WTC11 (cell line): ENCODE data around the gene TMEM238. TPM values are rescaled to one million over a fixed set of nuclear protein-coding genes. Genes with fewer than 3 reads are reported as not detected.

Experiments used
- ATAC-seq: fragments of 200-7000 bp; cut with Tn5 transposase; 2 replicates; pipeline ENCODE4 v1.10.0; 2021; ENCODE audit warnings: mild to moderate bottlenecking, moderate library complexity
- CTCF ChIA-PET: fragments of 300-600 bp; sonication (Branson Sonifier 250); formaldehyde crosslinking; loops from one replicate; lab custom pipeline; 2021; ENCODE audit warnings: antibody characterized with exemption; lab: Charles Lee
- POLR2A ChIA-PET: fragments of 350-600 bp; sonication (Branson Sonifier 250); formaldehyde crosslinking; loops from one replicate; lab custom pipeline; 2021; ENCODE audit warnings: antibody characterized with exemption; lab: Charles Lee
- DNase-seq: peaks from one replicate; pipeline ENCODE4 v3.0.0; 2021; ENCODE audit warnings: low spot score
- H3K27ac Mint-ChIP-seq: 2 replicates; pipeline ENCODE4 v1.8.0; 2021; ENCODE audit warnings: mixed read lengths
- H3K27me3 Mint-ChIP-seq: 2 replicates; pipeline ENCODE4 v1.8.0; 2021; ENCODE audit warnings: low read depth, mild to moderate bottlenecking, moderate library complexity, mixed read lengths
- H3K36me3 Mint-ChIP-seq: 2 replicates; pipeline ENCODE4 v1.8.0; 2021; ENCODE audit warnings: mixed read lengths
- H3K4me1 Mint-ChIP-seq: 2 replicates; pipeline ENCODE4 v1.8.0; 2022; ENCODE audit warnings: mixed read lengths
- H3K4me3 Mint-ChIP-seq: 2 replicates; pipeline ENCODE4 v1.8.0; 2021; ENCODE audit warnings: mild to moderate bottlenecking, moderate library complexity, mixed read lengths
- H3K9me3 Mint-ChIP-seq: 2 replicates; pipeline ENCODE4 v1.8.0; 2021; ENCODE audit warnings: mixed read lengths
- ATF2 ChIP-seq: sonication (generic); formaldehyde crosslinking; IDR thresholded peaks from 2 replicates; pipeline ENCODE4 v1.8.1; 2022; ENCODE audit warnings: low read depth, missing genetic modification reagents, borderline replicate concordance
- FOXJ3 ChIP-seq: sonication (generic); formaldehyde crosslinking; IDR thresholded peaks from 2 replicates; pipeline ENCODE4 v1.9.0; 2021; ENCODE audit warnings: missing genetic modification reagents, mild to moderate bottlenecking, borderline replicate concordance
- GABPB1 ChIP-seq: sonication (generic); formaldehyde crosslinking; IDR thresholded peaks from 2 replicates; pipeline ENCODE4 v1.8.1; 2023; ENCODE audit warnings: mild to moderate bottlenecking, missing genetic modification reagents
- GTF2I ChIP-seq: fragments of 250-450 bp; sonication (Bioruptor Pico); conservative IDR thresholded peaks from 2 replicates; pipeline ENCODE4 v1.4.0; 2021; ENCODE audit warnings: mild to moderate bottlenecking
- HMGA2 ChIP-seq: fragments of 250-450 bp; sonication (Bioruptor Pico); IDR thresholded peaks from 2 replicates; pipeline ENCODE4 v1.4.0; 2021; ENCODE audit warnings: mild to moderate bottlenecking, moderate library complexity
- IRF2 ChIP-seq: sonication (generic); formaldehyde crosslinking; IDR thresholded peaks from 2 replicates; pipeline ENCODE4 v1.8.0; 2022; ENCODE audit warnings: low read depth, missing genetic modification reagents, borderline replicate concordance
- MYBL2 ChIP-seq: sonication (generic); formaldehyde crosslinking; IDR thresholded peaks from 2 replicates; pipeline ENCODE4 v1.8.1; 2023; ENCODE audit warnings: mild to moderate bottlenecking, moderate library complexity, missing genetic modification reagents
- NFATC4 ChIP-seq: fragments of 250-450 bp; sonication (Bioruptor Pico); IDR thresholded peaks from 2 replicates; pipeline ENCODE4 v1.9.0; 2021; ENCODE audit warnings: mild to moderate bottlenecking
- RELA ChIP-seq: sonication (generic); formaldehyde crosslinking; IDR thresholded peaks from 2 replicates; pipeline ENCODE4 v1.8.1; 2022; ENCODE audit warnings: missing genetic modification reagents, mild to moderate bottlenecking, borderline replicate concordance
- RORB ChIP-seq: fragments of 250-450 bp; sonication (Bioruptor Pico); IDR thresholded peaks from 2 replicates; pipeline ENCODE4 v1.9.0; 2021; ENCODE audit warnings: mild to moderate bottlenecking
- SMAD3 ChIP-seq: sonication (generic); formaldehyde crosslinking; IDR thresholded peaks from 2 replicates; pipeline ENCODE4 v1.8.0; 2022; ENCODE audit warnings: missing genetic modification reagents, mild to moderate bottlenecking, borderline replicate concordance
- SOX15 ChIP-seq: fragments of 250-450 bp; sonication (Bioruptor Pico); IDR thresholded peaks from 2 replicates; pipeline ENCODE4 v1.9.0; 2021; ENCODE audit warnings: mild to moderate bottlenecking
- TEAD1 ChIP-seq: sonication (generic); formaldehyde crosslinking; IDR thresholded peaks from 2 replicates; pipeline ENCODE4 v1.8.0; 2022; ENCODE audit warnings: mild to moderate bottlenecking, missing genetic modification reagents
- total RNA-seq: library from RNA; stranded (reverse); gene quantifications from 3 replicates; pipeline ENCODE4 v1.2.3, GENCODE V29; 2021
- TF ChIP-seq, protein P1 (sequence below): fragments of 250-450 bp; sonication (Bioruptor Pico); IDR thresholded peaks from 2 replicates; pipeline ENCODE4 v1.9.0; 2021; ENCODE audit warnings: mild to moderate bottlenecking
- TF ChIP-seq, protein P2 (sequence below): fragments of 250-450 bp; sonication (Bioruptor Pico); IDR thresholded peaks from 2 replicates; pipeline ENCODE4 v1.9.0; 2021; ENCODE audit warnings: mild to moderate bottlenecking
- TF ChIP-seq, protein P3 (sequence below): sonication (generic); formaldehyde crosslinking; conservative IDR thresholded peaks from 2 replicates; pipeline ENCODE4 v1.8.1; 2022; ENCODE audit warnings: mild to moderate bottlenecking, missing genetic modification reagents

The TMEM238 gene
- total RNA-seq, 1 experiment from 2014 or later: 8.3 TPM

DNA sequence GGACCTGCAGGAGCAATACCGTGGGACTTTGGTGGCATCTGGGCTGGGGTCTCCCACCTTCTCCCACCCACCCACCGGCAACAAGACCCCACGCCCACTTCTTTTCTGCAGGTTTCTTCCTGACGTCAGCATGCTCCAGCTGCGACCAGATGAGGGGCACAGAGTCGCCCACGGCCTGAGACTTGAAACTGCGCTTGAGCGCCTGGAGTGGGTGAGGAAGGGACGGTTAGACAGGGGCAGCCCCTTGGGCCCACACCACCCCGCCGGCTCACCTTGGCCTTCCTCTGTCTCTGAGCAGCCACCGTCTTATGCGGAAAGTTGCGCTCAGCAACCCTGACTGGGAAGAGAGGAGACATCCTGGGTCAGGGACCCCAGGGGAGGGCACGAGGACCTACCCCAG, 23.2 kb downstream of the TMEM238 start (continued):
- TF ChIP-seq, protein P1, sequence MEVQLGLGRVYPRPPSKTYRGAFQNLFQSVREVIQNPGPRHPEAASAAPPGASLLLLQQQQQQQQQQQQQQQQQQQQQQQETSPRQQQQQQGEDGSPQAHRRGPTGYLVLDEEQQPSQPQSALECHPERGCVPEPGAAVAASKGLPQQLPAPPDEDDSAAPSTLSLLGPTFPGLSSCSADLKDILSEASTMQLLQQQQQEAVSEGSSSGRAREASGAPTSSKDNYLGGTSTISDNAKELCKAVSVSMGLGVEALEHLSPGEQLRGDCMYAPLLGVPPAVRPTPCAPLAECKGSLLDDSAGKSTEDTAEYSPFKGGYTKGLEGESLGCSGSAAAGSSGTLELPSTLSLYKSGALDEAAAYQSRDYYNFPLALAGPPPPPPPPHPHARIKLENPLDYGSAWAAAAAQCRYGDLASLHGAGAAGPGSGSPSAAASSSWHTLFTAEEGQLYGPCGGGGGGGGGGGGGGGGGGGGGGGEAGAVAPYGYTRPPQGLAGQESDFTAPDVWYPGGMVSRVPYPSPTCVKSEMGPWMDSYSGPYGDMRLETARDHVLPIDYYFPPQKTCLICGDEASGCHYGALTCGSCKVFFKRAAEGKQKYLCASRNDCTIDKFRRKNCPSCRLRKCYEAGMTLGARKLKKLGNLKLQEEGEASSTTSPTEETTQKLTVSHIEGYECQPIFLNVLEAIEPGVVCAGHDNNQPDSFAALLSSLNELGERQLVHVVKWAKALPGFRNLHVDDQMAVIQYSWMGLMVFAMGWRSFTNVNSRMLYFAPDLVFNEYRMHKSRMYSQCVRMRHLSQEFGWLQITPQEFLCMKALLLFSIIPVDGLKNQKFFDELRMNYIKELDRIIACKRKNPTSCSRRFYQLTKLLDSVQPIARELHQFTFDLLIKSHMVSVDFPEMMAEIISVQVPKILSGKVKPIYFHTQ: no peak
- TF ChIP-seq IRF2 (no peak), GTF2I (CRISPR knock-in tag) (no peak), ATF2 (CRISPR knock-in tag) (no peak), RELA (CRISPR knock-in tag) (no peak)
- TF ChIP-seq, all 79 proteins: peak for 0

DNA sequence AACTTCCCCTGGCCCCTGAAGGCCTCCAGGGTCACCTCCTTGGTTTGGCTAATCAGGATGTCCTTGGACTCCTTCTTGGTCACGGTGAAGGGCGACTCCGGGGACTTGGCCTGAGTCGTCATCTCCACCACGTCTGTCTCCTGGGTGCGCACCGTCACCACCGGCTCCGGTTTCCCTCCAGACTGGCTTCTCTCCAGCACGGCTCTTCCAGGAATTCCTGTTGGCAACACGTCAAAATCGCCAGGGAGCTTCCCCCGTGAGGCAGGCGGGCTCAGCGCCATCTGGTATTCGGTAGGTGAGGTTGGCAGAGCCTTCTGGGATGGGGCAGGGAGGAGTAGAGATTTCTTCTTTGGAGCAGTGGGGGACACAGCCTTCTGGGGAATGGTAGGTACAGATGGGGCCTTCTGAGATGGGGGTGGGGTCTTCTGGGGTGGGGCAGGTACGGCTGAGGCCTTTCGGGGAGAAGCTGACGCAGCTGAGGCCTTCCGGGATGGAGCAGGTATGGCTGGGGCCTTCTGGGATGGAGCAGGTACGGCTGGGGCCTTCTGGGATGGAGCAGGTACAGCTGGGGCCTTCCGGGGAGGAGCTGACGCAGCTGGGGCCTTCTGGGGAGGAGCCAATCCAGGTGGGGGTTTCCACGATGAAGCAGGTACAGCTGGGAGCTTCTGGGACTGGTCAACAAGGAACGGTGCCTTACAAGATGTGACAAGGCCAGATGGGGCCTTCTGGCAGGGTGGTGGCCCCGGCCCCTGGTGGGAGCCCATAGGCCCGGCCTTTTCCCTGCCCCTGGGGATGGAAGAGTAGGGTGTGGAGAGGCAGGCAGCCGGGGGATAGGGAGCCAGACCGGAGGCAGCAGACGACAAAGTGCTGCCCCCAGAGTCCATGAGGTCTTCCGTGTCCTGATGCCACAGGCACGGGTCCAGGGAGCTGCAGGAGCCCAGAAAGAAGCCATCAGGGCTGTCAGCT, 24.9 kb downstream of the TMEM238 start:
- CTCF ChIA-PET: interaction anchor here (0.7 to 1.8 kb wide), 3 partner anchors 25 to 58 kb away, joined by 3 to 8 read pairs (median 5); partner anchors contain the start of gene TMEM238
- Mint-ChIP-seq H3K4me3 (no peak overlapping the region), H3K36me3 (no peaks in the 10 kb centered on the region), H3K27me3 (peaks cover 60% of the 10 kb centered on the region), H3K27ac (no peak overlapping the region), H3K9me3 (no peaks in the 10 kb centered on the region), H3K4me1 (peaks cover 7% of the 10 kb centered on the region)
- TF ChIP-seq GABPB1 (CRISPR knock-in tag) (no peak), SOX15 (CRISPR knock-in tag) (no peak), RORB (no peak), NFATC4 (CRISPR knock-in tag) (no peak), MYBL2 (CRISPR knock-in tag) (no peak), TEAD1 (CRISPR knock-in tag) (no peak)
- TF ChIP-seq, protein P2, sequence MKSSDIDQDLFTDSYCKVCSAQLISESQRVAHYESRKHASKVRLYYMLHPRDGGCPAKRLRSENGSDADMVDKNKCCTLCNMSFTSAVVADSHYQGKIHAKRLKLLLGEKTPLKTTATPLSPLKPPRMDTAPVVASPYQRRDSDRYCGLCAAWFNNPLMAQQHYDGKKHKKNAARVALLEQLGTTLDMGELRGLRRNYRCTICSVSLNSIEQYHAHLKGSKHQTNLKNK: no peak
- TF ChIP-seq, protein P3, sequence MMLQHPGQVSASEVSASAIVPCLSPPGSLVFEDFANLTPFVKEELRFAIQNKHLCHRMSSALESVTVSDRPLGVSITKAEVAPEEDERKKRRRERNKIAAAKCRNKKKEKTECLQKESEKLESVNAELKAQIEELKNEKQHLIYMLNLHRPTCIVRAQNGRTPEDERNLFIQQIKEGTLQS (CRISPR knock-in tag): no peak
- no peak for ATAC-seq
- POLR2A ChIA-PET: interaction anchor here (1.8 kb wide), 1 partner anchor 20 kb away, joined by 4 read pairs; the partner anchor contains the start of gene KMT5C
- no peak for DNase-seq

- POLR2A ChIA-PET: interaction anchor here (0.5 to 1.8 kb wide), 3 partner anchors 10 to 81 kb away, joined by 4 to 5 read pairs (median 4); partner anchors contain the start of gene KMT5C
- Mint-ChIP-seq H3K27ac (no peak overlapping the region), H3K9me3 (no peaks in the 10 kb centered on the region), H3K27me3 (peaks cover 61% of the 10 kb centered on the region), H3K4me1 (peaks cover 7% of the 10 kb centered on the region), H3K36me3 (no peaks in the 10 kb centered on the region), H3K4me3 (no peak overlapping the region)
- no peak for TF ChIP-seq RORB
- no peak for TF ChIP-seq FOXJ3 (CRISPR knock-in tag)
- TF ChIP-seq NFATC4 (CRISPR knock-in tag): no peak
- TF ChIP-seq SMAD3 (CRISPR knock-in tag): no peak
- TF ChIP-seq HMGA2: no peak
- no peak for TF ChIP-seq SOX15 (CRISPR knock-in tag)
- no peak for DNase-seq
- ATAC-seq: no peak
- CTCF ChIA-PET: interaction anchor here (1.8 kb wide), 1 partner anchor 28 kb away, joined by 8 read pairs; no protein-coding TSS in a partner anchor
These were observed 25.6 kb downstream of the TMEM238 start for GRCh38 chr19:55358493-55358892.
